HAP-1 (cell line): Measurements from ENCODE around the gene EFCAB8.

Experiments
- DNase-seq, 2 experiments: peaks; one replicate each; pipeline ENCODE4 v3.0.0-alpha.2; 2016 to 2020; ENCODE audit warnings: low spot score in 2 of 2
- H3K27me3 ChIP-seq: fragments of 250-450 bp; sonication (Bioruptor Pico); 2 replicates; pipeline ENCODE4 v1.5.1; 2020; ENCODE audit warnings: low read depth, mild to moderate bottlenecking, moderate library complexity
- H3K36me3 ChIP-seq: fragments of 250-450 bp; sonication (Bioruptor Pico); replicated peaks from 2 replicates; pipeline ENCODE4 v1.5.1; 2020; ENCODE audit warnings: mild to moderate bottlenecking
- H3K4me1 ChIP-seq: fragments of 250-450 bp; sonication (Bioruptor Pico); 2 replicates; pipeline ENCODE4 v1.5.1; 2020; ENCODE audit warnings: mild to moderate bottlenecking
- H3K4me3 ChIP-seq: fragments of 250-450 bp; sonication (Bioruptor Pico); 2 replicates; pipeline ENCODE4 v1.5.1; 2020; ENCODE audit warnings: mild to moderate bottlenecking, moderate library complexity
- H3K9me3 ChIP-seq: fragments of 250-450 bp; sonication (Bioruptor Pico); 2 replicates; pipeline ENCODE4 v1.5.1; 2020; ENCODE audit warnings: mild to moderate bottlenecking, moderate library complexity
- in situ Hi-C: fragments of 300-500 bp; cut with MboI; formaldehyde crosslinking; loops from 3 replicates; pipeline ENCODE4 v1.14.3; 2020; ENCODE audit warnings: low sequenced_read_pairs, inconsistent platforms, mixed read lengths

Gene EFCAB8

GRCh38 chr20:33009214-33010132 is 150.8 kb downstream of the EFCAB8 start:
- Histone ChIP-seq H3K9me3 (peaks cover 3% of the 10 kb centered on the region), H3K27me3 (peaks cover 4% of the 10 kb centered on the region), H3K4me1 (no peaks in the 10 kb centered on the region), H3K4me3 (no peak overlapping the region), H3K36me3 (no peaks in the 10 kb centered on the region)
- in situ Hi-C loops, result no loop called here
- no peak for DNase-seq

GRCh38 chr20:33010133-33010504 is 151.4 kb downstream of the EFCAB8 start:
- Histone ChIP-seq H3K9me3 (peaks cover 2% of the 10 kb centered on the region), H3K4me1 (no peaks in the 10 kb centered on the region), H3K27me3 (peaks cover 4% of the 10 kb centered on the region), H3K36me3 (no peaks in the 10 kb centered on the region), H3K4me3 (no peak overlapping the region)
- in situ Hi-C loops, result no loop called here
- no peak for DNase-seq

DNA sequence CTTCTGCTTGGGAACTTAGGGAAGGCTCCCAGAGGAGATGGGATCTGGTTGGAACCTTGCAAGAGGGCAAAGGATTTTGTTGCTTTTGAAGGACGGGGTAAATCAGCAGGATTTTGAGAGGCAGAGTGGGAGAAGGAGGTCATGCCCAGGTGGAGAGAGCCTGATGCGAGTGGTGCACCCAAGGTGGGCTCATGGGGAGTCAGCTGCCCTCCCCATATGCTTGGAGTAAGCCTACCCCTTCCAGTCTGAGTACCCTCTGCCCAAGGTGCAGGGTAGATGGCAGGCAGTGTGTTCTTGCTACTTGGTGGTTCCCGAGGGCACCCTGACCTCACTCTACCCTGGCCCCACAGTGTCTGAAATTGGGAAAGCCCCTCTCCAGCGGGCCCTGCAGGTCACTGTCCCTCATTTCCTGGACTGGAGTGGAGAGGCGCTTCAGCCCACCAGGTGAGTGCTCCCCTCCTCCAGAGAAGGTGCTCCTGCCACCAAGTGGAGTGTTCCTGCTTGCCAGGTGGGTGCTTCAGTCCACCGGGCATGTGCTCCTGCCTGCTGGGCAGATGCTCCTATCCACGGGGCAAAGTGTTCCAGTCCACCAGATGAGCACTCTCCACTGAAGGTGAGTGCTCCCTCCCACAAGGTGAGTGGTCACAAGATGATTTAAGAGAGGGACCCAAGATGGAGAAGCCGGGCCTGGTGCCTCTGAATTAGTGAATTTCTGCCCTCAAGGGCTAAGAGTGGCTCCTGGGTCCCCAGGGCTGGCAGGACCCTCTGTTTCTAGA is 152.1 kb downstream of the EFCAB8 start:
- no peak for DNase-seq
- no peaks in the 10 kb centered on the region for H3K9me3 ChIP-seq
- in situ Hi-C loops, result no loop called here
- H3K4me3 ChIP-seq, result no peak overlapping the region
- no peaks in the 10 kb centered on the region for H3K4me1 ChIP-seq
- peaks cover 4% of the 10 kb centered on the region for H3K27me3 ChIP-seq
- H3K36me3 ChIP-seq, result no peaks in the 10 kb centered on the region
